Heart left ventricle (tissue), 16 donors: ENCODE data around the gene SHC4. TPM values are rescaled to one million over a fixed set of nuclear protein-coding genes. Genes with fewer than 3 reads are reported as not detected.
"Not testable (repeated sequence)": the region's sequence is repeated elsewhere in the genome, so short reads cannot be mapped to it uniquely, and the experiment has no call there.

Source experiments
- ATAC-seq, 4 donors: fragments of 200-7000 bp; cut with Tn5 transposase; one replicate each; pipeline ENCODE4 v1.9.1; 2020 to 2022; ENCODE audit warnings: moderate library complexity in 4 of 4, mild to moderate bottlenecking in 3 of 4, moderate number of reproducible peaks in 1 of 4
- DNase-seq, 5 donors: peaks; one replicate each; pipeline ENCODE4 v3.0.0-alpha.2; 2020
- H3K27ac ChIP-seq, 12 donors: fragments of 200-600 bp; sonication (generic) in 4 of 12; one replicate each; pipeline versions ENCODE4 v1.5.0 to v1.8.0; 2016 to 2022; ENCODE audit warnings: mild to moderate bottlenecking in 2 of 12
- H3K27me3 ChIP-seq, 9 donors: fragments of 200-600 bp; sonication (generic) in 2 of 9; one replicate each; pipeline versions ENCODE4 v1.5.1 to v1.8.0; 2016 to 2022; ENCODE audit warnings: mild to moderate bottlenecking in 3 of 9
- H3K36me3 ChIP-seq, 9 donors: fragments of 200-600 bp; sonication (generic) in 2 of 9; one replicate each; pipeline versions ENCODE4 v1.5.0 to v1.8.0; 2018 to 2022; ENCODE audit warnings: mild to moderate bottlenecking in 2 of 9
- H3K4me1 ChIP-seq, 12 donors: fragments of 200-600 bp; sonication (generic) in 4 of 12; one replicate each; pipeline versions ENCODE4 v1.5.0 to v1.8.0; 2016 to 2022; ENCODE audit warnings: mild to moderate bottlenecking in 3 of 12
- H3K4me3 ChIP-seq, 12 donors: fragments of 200-600 bp; sonication (generic) in 4 of 12; one replicate each; pipeline versions ENCODE4 v1.5.0 to v1.8.0; 2017 to 2022; ENCODE audit warnings: mild to moderate bottlenecking in 9 of 12, moderate library complexity in 4 of 12
- H3K9me3 ChIP-seq, 12 donors: fragments of 200-600 bp; sonication (generic) in 4 of 12; one replicate each; pipeline versions ENCODE4 v1.5.0 to v1.8.0; 2016 to 2022; ENCODE audit warnings: mild to moderate bottlenecking in 1 of 12
- CTCF ChIP-seq, 12 donors: fragments of 200-600 bp; sonication (generic) in 4 of 12; IDR thresholded peaks; one replicate each; pipeline versions ENCODE4 v1.5.0 to v1.8.0; 2018 to 2022; ENCODE audit warnings: antibody characterized with exemption in 12 of 12, mild to moderate bottlenecking in 5 of 12
- POLR2A ChIP-seq, 2 donors: fragments of 450-650 bp; IDR thresholded peaks; one replicate each; pipeline ENCODE4 v1.6.1; 2017; ENCODE audit warnings: antibody characterized with exemption in 2 of 2, mild to moderate bottlenecking in 2 of 2, moderate library complexity in 2 of 2
- WGBS, 4 donors: extraction: QIAGEN DNeasy Blood & Tissue Kit in 2 of 4; methylation state at CpG; one replicate each; pipeline versions ENCODE4 v1.1.5 to v1.1.7; 2013 to 2018; 5-methylcytosine and 5-hydroxymethylcytosine counted together
- intact Hi-C, 10 donors: fragments of 100-400 bp; cut with DNase I; formaldehyde crosslinking; loops; one replicate each; pipeline versions ENCODE4 v1.11.1 to v1.14.2; 2022
- polyA plus RNA-seq, 2 donors: library from polyadenylated mRNA; stranded (reverse); fragments of 200-250 nt; gene quantifications; one replicate each; pipeline ENCODE4 v1.2.3, GENCODE V29; 2013
- total RNA-seq, 9 donors: library from RNA; depleted of rRNA in 2 of 9; stranded (reverse); fragments of >200 nt in 2 of 9; fragmentation: NEBNext Ultra II Directional in 3 of 9; extraction: Animal tissue kit (Norgen Biotek cat#: 25700) in 3 of 9; gene quantifications; one replicate each; pipeline versions ENCODE4 v1.1.0 to v1.2.4, GENCODE V29; 2016 to 2023
- donor health status: ischemic (EF 13 %, LVEDD 7.1; RV severe dilation, severe dysfunction).
- donor health status: healthy with polysubstance abuse.
- donor health status: DM: no; HTN: yes; CAD: no.
- donor health status: DM: no; HTN: no; CAD: no.
- donor health status: ischemic (EF 25% LVEDD 6.9; RV normal size, moderate dysfunction).
- donor health status: ischemic (EF 25% LVEDD 5.7; RV mildly dilated, moderate dysfunction).
- donor health status: healthy.
- donor health status: DM: yes; HTN: yes; CAD: no.
- donor health status: ischemic (EF 35%, LVEDD 5.7; RV mildly dilated, moderate dysfunction).
- donor health status: nonischemic (EF 11% LVEDD 7.7; RV severe dilation, severe dysfunction).
- donor health status: DM: yes; HTN: yes; CAD: no.
- donor health status: PGD.
- donor health status: ischemic (EF 29% LVEDD 5.4; RV normal size, mild dysfunction).
- donor health status: nonischemic (EF 23%, LVEDD 6.1; RV moderate dilation, normal function).

The SHC4 gene
- total and polyA plus RNA-seq, 11 donors, result 1.3 to 4.1 (median 2.2) TPM

GRCh38 chr15:48914717-48915116 lies 49.0 kb downstream of the SHC4 start:
- intact Hi-C loops, result no loop called here
- no peaks in the 10 kb centered on the region for H3K36me3 ChIP-seq
- H3K27me3 ChIP-seq, result no peaks in the 10 kb centered on the region
- no peak for TF ChIP-seq CTCF (IDR thresholded peaks at IDR 0.05)
- TF ChIP-seq POLR2A (IDR thresholded peaks at IDR 0.05), result no peak
- no peak overlapping the region for H3K27ac ChIP-seq
- WGBS, 4 donors, result 92 to 98% (median 94%) methylated on average over 3 of the region's 3 CpGs
- ATAC-seq (no peak), DNase-seq (no peak)
- peaks cover 0 to 3% (median 0%) of the 10 kb centered on the region in 12 donors for H3K9me3 ChIP-seq
- no peak overlapping the region for H3K4me3 ChIP-seq
- no peaks in the 10 kb centered on the region for H3K4me1 ChIP-seq

GRCh38 chr15:48913141-48913540 lies 50.6 kb downstream of the SHC4 start:
- ATAC-seq, result no peak
- Histone ChIP-seq H3K27ac (no peak overlapping the region), H3K36me3 (no peaks in the 10 kb centered on the region), H3K9me3 (peaks cover 0 to 3% (median 0%) of the 10 kb centered on the region in 12 donors), H3K27me3 (no peaks in the 10 kb centered on the region), H3K4me1 (no peaks in the 10 kb centered on the region), H3K4me3 (no peak overlapping the region)
- 89 to 97% (median 90%) methylated on average over 3 to 4 of the region's 4 CpGs for WGBS, 4 donors
- TF ChIP-seq POLR2A (IDR thresholded peaks at IDR 0.05) (no peak), CTCF (IDR thresholded peaks at IDR 0.05) (no peak)
- intact Hi-C loops, result no loop called here
- DNase-seq, result no peak

DNA sequence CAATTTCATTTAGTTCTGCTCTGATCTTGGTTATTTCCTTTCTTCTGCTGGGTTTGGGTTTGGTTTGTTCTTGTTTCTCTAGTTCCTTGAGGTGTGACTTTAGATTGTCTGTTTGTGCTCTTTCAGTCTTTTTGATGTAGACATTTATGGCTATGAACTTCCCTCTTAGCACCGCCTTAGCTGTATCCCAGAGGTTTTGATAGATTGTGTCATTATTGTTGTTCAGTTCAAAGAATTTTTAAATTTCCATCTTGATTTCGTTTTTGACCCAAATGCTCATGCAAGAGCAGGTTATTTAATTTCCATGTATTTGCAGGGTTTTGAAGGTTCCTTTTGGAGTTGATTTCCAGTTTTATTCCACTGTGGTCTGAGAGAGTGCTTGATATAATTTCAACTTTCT lies 53.2 kb downstream of the SHC4 start:
- ATAC-seq, result not testable (repeated sequence)

DNA sequence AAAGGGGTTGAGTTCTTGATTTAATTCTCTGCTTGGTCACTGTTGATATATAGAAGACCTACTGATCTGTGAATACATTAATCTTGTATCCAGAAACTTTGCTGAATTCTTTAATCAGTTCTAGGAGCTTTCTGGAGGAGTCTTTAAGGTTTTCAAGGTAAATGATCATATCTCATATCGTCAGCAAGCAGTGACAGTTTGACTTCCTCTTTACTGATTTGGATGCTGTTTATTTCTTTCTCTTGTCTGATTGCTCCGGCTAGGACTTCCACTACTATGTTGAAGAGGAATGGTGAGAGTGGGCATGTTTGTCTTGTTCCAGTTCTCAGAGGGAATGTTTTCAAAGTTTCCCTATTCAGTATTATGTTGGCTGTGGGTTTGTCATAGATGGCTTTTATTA lies 54.4 kb downstream of the SHC4 start:
- H3K27me3 ChIP-seq, H3K9me3 ChIP-seq, intact Hi-C loops, DNase-seq, H3K4me1 ChIP-seq, H3K27ac ChIP-seq, ATAC-seq, H3K4me3 ChIP-seq, H3K36me3 ChIP-seq: not testable (repeated sequence)
- 66 to 73% (median 71%) methylated on average over 2 of the region's 2 CpGs for WGBS, 4 donors

More for the DNA sequence above, 53.2 kb downstream of the SHC4 start:
- H3K36me3 ChIP-seq, H3K9me3 ChIP-seq, H3K4me3 ChIP-seq, intact Hi-C loops, H3K4me1 ChIP-seq, DNase-seq, H3K27ac ChIP-seq, H3K27me3 ChIP-seq: not testable (repeated sequence)
- WGBS, 4 donors, result 76 to 84% (median 78%) methylated on average over 2 of the region's 2 CpGs

GRCh38 chr15:48905847-48906246 lies 57.9 kb downstream of the SHC4 start:
- no peaks in the 10 kb centered on the region for H3K36me3 ChIP-seq
- H3K4me3 ChIP-seq, result no peak overlapping the region
- no peaks in the 10 kb centered on the region for H3K27me3 ChIP-seq
- TF ChIP-seq CTCF (IDR thresholded peaks at IDR 0.05) (no peak), POLR2A (IDR thresholded peaks at IDR 0.05) (no peak)
- ATAC-seq (no peak), DNase-seq (no peak)
- H3K4me1 ChIP-seq, result no peaks in the 10 kb centered on the region
- no peak overlapping the region for H3K27ac ChIP-seq
- no peaks in the 10 kb centered on the region for H3K9me3 ChIP-seq
- WGBS, 4 donors, result 48 to 66% (median 65%) methylated on average over 1 of the region's 1 CpG
- intact Hi-C loops, result no loop called here
